HepG2 (cell line): ENCODE results near the gene RAB15.

Experiments
- BHLHE40 ChIP-seq: IDR thresholded peaks from 2 replicates; pipeline ENCODE4 v1.6.1; 2011; ENCODE audit warnings: low read length, improper control_type of control experiment
- HOXA7 ChIP-seq: sonication (generic); formaldehyde crosslinking; IDR thresholded peaks from 2 replicates; pipeline ENCODE4 v1.8.1; 2022; ENCODE audit warnings: mild to moderate bottlenecking, missing genetic modification reagents, moderate library complexity

DNA sequence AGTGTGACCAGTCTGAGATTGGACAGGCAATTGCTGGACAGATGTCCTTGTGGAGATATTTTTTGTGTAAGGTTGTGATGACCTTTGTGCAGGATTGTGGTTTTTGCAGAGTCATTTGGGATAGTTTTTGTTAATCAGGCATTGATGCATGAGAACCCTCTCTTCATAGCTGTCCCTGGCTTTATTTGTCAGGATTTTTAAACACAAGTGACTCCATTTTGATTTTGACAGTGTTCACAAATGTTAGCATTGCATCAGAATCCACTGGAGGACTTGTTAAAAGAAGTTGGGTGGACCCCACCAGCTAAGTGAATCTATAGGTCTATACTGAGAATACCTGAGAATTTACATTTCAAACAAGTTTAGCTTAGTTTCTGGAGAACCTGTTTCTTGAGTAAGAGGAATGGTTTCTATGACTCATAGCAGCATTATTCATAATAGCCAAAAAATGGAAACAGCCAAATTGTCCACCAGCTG lies 26.4 kb upstream of the RAB15 start:
- TF ChIP-seq HOXA7 (no peak), BHLHE40 (no peak)
